Activated gamma-delta T cell treated with Interleukin-2 at 50 U/mL for 16 hours (primary cell): ENCODE measurements around the gene FOXM1.
A peak's percentile ranks its signal among the peaks of the same experiment; 100 is the strongest.

Experiments used
- DNase-seq: peaks from one replicate; pipeline ENCODE4 v3.0.0-alpha.2; 2020

FOXM1 gene, protein sequence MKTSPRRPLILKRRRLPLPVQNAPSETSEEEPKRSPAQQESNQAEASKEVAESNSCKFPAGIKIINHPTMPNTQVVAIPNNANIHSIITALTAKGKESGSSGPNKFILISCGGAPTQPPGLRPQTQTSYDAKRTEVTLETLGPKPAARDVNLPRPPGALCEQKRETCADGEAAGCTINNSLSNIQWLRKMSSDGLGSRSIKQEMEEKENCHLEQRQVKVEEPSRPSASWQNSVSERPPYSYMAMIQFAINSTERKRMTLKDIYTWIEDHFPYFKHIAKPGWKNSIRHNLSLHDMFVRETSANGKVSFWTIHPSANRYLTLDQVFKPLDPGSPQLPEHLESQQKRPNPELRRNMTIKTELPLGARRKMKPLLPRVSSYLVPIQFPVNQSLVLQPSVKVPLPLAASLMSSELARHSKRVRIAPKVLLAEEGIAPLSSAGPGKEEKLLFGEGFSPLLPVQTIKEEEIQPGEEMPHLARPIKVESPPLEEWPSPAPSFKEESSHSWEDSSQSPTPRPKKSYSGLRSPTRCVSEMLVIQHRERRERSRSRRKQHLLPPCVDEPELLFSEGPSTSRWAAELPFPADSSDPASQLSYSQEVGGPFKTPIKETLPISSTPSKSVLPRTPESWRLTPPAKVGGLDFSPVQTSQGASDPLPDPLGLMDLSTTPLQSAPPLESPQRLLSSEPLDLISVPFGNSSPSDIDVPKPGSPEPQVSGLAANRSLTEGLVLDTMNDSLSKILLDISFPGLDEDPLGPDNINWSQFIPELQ

DNA sequence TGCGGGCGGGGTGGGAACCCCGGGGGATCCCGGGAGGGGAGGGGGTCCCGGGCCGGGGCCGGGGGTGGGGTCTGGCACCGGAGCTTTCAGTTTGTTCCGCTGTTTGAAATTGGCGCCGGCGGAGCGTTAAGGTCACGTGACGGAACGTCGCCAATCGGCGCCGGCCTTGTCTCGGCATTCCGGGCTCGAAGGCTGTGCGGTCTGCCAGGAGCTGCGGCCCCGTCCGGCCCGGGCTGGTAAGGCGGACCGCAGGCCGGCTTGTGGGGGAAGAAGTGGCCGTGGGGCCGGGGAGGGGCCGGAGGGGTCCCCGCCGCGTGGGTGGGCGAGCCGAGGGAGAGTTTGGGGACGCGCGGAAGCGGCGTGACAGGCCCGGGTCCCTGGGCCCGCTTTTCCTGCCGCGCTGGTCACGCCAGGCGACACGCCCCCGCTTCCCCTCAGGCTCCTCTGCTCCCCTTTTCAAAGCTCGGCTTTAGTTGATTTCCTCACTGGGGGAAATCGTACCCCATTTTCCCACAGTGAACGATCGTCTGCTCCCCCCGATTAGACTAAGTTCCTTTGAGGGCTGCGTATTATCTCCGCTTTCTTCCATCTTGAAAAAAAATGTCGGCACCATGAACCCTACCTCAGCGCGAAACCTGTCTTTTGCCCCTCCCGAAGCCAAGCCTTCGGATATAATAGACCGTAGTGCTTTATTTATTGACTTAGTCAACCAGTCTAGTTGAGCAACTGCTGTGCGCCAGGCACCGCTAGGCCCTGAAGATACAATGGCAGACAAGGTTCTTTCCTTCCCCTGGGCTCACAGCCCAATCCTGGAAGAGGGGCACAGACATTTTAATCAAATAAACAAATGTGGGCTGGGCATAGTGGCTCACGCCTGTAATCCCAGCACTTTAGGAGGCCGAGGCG, at the start of gene FOXM1, which contains the start of gene RHNO1:
Gene FOXM1 (minus strand): TSS at position 128 of the 906 bp plus-strand sequence. CDS start 2,696 bp downstream, outside the sequence.
Gene RHNO1 (plus strand): TSS at position 177 of the 906 bp plus-strand sequence. CDS start 8,144 bp downstream, outside the sequence.
- DNase-seq = peak; percentile 85

DNA sequence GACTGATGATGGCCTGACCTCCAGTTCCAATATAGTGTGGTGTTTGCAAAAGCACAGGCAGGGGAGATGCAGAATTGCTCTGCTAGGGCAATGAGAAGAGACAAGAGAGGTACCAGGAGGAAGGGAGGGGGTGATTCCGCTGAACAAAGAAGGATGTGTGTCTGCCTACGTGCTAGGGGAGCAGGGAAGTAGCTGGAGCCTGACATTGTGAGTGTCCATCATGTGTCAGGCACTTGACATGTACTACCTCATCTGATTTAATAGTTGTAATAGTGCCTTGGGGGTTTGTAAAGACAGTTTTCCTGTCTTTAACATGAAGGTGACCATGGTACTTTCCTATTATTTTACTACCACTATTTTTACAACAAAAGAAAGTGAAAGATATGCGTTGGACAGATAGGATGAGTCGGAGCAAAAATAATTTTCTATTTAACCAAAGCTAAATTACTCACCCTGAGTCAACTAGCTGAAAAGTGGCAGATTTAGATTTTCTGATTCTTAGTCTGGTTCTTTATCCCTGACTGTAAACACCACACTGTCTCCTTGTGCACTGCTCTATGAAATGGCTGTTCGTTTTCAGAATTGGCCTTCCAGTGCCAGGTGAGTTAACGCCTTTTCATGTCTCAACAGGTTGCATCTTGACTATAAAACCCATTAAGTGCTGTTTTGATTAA, 48.5 kb upstream of the FOXM1 start:
- no peak for DNase-seq

GRCh38 chr12:2924019-2924418, 47.0 kb upstream of the FOXM1 start:
- no peak for DNase-seq

- no peak for DNase-seq
Observed at GRCh38 chr12:2923057-2923456, 46.1 kb upstream of the FOXM1 start.

GRCh38 chr12:2922329-2922728, 45.4 kb upstream of the FOXM1 start:
- no peak for DNase-seq

DNA sequence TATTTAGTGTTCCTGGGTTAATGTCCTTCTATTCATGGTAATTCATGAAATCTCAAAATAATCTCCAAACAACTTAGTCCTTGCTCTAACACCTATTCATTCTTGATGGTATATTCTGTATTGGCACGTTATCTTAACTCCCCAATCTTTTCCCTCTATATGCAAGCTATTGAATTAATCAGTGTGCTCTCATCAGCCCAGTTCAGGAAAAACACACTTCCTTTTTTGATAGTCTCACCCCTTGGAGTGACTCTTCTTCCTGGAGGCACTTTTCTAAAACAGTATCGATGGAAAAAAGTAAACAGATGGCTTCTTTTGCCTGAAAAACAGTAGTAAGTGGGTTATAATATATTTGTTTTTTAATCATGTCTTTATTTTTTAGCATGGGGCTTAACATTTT, 42.3 kb upstream of the FOXM1 start:
- DNase-seq = no peak

GRCh38 chr12:2912216-2912575, 35.2 kb upstream of the FOXM1 start:
- no peak for DNase-seq

- DNase-seq = no peak
Observed at GRCh38 chr12:2904260-2904659, 27.3 kb upstream of the FOXM1 start.

DNA sequence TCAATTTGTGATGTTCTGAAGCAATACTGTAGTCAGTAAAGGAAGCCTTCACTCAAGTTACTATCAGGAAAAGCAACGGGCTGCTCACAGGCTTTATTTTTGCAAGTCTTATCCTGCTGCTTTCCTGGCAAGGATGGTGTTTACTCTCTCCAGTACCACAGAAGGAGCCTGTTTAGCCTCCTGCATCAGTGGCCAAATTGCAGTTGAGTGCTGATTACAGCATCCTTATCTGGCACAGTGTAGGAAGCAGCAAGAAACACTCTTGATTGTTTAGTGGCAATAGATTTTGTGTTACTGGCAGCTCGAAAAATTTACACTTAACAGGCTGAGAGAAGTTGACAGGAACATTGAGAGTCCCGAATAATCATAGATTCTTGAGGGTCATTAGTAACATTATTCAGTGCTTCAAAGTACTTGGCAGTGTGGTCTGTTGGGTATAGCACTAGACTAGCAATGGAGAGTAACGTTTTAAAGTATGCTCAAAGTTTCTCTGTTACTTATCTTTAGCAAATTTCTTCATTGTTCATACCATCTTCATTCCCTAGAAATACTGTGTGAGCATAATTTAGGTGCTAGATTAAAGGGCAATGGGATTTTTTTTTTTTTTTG, 25.4 kb upstream of the FOXM1 start:
- DNase-seq = no peak

DNA sequence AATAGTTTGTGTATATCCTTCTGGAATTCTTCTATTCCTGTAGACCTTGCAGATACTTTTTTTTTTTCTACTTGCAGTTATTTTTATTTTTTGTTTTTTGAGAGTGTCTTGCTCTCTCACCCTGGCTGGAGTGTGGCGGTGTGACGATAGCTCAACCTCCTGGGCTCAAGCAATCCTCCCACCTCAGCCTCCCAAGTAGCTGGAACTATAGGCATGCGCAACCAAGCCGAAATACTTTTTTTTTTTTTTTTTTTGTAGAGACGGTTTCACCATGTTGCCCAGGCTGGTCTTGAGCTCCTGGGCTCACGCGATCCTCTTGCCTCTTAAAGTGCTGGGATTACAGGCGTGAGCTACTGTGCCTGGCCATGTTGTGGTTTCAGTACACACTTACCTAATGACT, 23.7 kb upstream of the FOXM1 start:
- no peak for DNase-seq

DNA sequence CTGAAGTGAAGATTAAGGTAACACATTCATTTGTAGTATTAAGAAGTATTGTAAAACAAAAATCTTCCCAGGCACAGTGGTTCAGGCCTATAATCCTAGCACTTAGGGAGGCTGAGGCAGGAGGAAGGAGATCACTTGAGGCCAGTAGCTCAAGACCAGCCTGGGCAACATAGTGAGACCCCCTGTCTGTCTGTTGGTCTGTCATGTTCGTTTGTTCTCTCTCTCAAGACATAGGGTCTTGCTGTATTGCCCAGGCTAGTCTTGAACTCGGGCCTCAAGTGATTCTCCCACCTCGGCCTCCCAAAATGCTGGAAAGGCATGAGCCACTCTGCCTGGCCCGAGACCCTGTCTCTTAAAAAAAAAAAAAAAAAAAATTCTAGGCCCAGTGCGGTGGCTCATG, 20.4 kb upstream of the FOXM1 start:
- DNase-seq = no peak

GRCh38 chr12:2895511-2895910, 18.5 kb upstream of the FOXM1 start:
- no peak for DNase-seq

GRCh38 chr12:2895051-2895451, 18.1 kb upstream of the FOXM1 start:
- DNase-seq = no peak

GRCh38 chr12:2893007-2893406, 16.0 kb upstream of the FOXM1 start:
- DNase-seq = no peak

DNA sequence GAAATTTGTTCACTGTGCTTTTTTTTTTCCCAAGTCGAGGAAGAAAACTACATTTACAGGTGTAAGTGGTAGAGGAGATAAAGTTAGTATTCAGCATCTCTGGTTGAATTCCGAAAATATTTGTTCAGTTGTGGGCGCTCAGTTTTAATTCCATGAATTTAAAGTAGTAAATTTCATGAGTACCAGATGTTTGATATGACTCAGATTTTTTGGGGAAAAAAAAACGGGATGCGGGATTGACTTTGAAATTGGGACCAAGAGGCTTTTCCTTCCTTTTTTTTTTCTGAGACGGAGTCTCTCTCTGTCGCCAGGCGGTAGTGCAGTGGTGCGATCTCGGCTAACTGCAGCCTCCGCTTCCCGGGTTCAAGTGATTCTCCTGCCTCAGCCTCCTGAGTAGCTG, 15.3 kb upstream of the FOXM1 start:
- no peak for DNase-seq

DNA sequence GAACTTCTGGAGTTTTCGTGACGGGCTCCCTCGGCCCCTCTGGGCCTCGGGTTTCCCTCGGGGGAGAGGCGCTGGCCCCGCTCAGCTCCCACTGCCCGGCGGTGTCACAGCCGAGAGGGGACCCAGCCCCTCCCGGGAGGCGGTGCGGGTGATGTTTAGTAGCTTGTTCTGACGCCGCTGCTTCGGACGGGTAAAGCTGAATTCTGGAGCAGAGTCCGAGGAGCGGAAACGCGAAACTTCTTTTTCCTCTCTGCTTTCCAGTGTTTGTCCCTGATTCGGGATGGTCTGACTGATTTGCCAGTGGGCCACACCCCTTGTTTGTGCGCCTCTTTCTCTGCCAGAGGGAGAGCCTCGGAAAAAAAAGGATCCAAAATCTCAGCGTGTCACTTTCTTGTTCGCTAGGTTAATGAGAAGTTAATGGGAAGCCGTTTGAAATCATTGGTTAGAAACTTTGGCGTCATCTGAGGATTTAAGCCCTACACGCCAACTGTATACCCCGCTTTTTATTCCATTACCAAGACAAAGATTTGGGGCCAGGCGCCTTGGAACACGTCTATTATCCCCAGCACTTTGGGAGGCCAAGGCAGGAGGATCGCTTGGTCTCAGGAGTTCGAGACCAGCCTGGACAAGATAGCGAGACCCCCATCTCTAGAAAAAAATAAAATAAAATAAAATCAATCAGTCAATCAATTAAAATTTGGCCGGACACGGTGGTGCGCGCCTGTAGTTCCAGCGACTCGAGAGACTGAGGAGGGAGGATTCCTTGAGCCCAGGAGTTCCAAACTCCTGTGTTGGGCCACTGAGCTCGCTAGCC, 14.5 kb upstream of the FOXM1 start:
- DNase-seq = peak; percentile 19

GRCh38 chr12:2890388-2891239, 13.6 kb upstream of the FOXM1 start, which contains the start of gene TULP3:
TSS of gene TULP3 (plus strand) at chr12:2890891. CDS start at chr12:2890948, 57 bp downstream.
- DNase-seq = peak; percentile 99

- no peak for DNase-seq
Observed at GRCh38 chr12:2890001-2890387, 13.0 kb upstream of the FOXM1 start.

GRCh38 chr12:2886768-2887450, 9.9 kb upstream of the FOXM1 start:
- no peak for DNase-seq
